Esophagus muscularis mucosa (tissue), 4 donors: Measurements from ENCODE around the gene GJB4. TPM values are rescaled to one million over a fixed set of nuclear protein-coding genes. Genes with fewer than 3 reads are reported as not detected.

Source experiments
- DNase-seq: peaks from one replicate; pipeline ENCODE4 v3.0.0-alpha.2; 2017; ENCODE audit errors: extremely low spot score
- H3K27ac ChIP-seq, 4 donors: fragments of 200-600 bp; sonication (generic); replicated peaks in 1 of 4; 1 replicate in 3 of 4; 2 replicates in 1 of 4; pipeline ENCODE4 v1.5.1; 2016 to 2019; ENCODE audit warnings: mild to moderate bottlenecking in 1 of 4
- H3K27me3 ChIP-seq, 4 donors: fragments of 200-600 bp; sonication (generic); one replicate each; pipeline versions ENCODE4 v1.5.1 to v1.6.0; 2016 to 2019
- H3K36me3 ChIP-seq, 4 donors: fragments of 200-600 bp; sonication (generic); one replicate each; pipeline ENCODE4 v1.5.1; 2016 to 2019
- H3K4me1 ChIP-seq, 4 donors: fragments of 200-600 bp; sonication (generic); one replicate each; pipeline ENCODE4 v1.5.1; 2016 to 2019
- H3K4me3 ChIP-seq, 4 donors: fragments of 200-600 bp; sonication (generic); 1 replicate in 2 of 4; 2 replicates in 2 of 4; pipeline ENCODE4 v1.5.1; 2016 to 2019; ENCODE audit warnings: mild to moderate bottlenecking in 4 of 4, moderate library complexity in 1 of 4
- H3K9me3 ChIP-seq, 4 donors: fragments of 200-600 bp; sonication (generic); 1 replicate in 3 of 4; 2 replicates in 1 of 4; pipeline ENCODE4 v1.5.1; 2016 to 2019
- CTCF ChIP-seq, 3 experiments: fragments of 200-600 bp in 2 of 3; fragments of 450-650 bp in 1 of 3; sonication (generic) in 2 of 3; IDR thresholded peaks; one replicate each; pipeline ENCODE4 v1.5.1; 2017 to 2019; ENCODE audit warnings: antibody characterized with exemption in 3 of 3, mild to moderate bottlenecking in 2 of 3, moderate library complexity in 1 of 3
- EP300 ChIP-seq: sonication (generic); formaldehyde crosslinking; IDR thresholded peaks from one replicate; pipeline ENCODE4 v1.6.1; 2017; ENCODE audit warnings: antibody characterized with exemption
- POLR2A ChIP-seq: fragments of 450-650 bp; IDR thresholded peaks from one replicate; pipeline ENCODE4 v1.6.1; 2017; ENCODE audit warnings: antibody characterized with exemption, moderate library complexity, mild to moderate bottlenecking, low read depth
- POLR2AphosphoS5 ChIP-seq, 2 donors: sonication (generic); formaldehyde crosslinking; IDR thresholded peaks; one replicate each; pipeline ENCODE4 v1.6.1; 2017; ENCODE audit warnings: antibody characterized with exemption in 2 of 2
- WGBS: methylation state at CpG from one replicate; pipeline ENCODE4 v1.1.5; 2018; 5-methylcytosine and 5-hydroxymethylcytosine counted together
- intact Hi-C: fragments of 100-400 bp; cut with DNase I; formaldehyde crosslinking; loops from one replicate; pipeline ENCODE4 v1.15.1; 2023
- total RNA-seq, 4 donors: library from RNA; depleted of rRNA; stranded (reverse); fragments of >200 nt; gene quantifications; one replicate each; pipeline versions ENCODE4 v1.1.0 to v1.2.1, GENCODE V29; 2016

GJB4 gene
- total RNA-seq, 4 donors from 2014 or later, result not detected

GRCh38 chr1:34713443-34713842, 46.1 kb upstream of the GJB4 start:
- no peak for DNase-seq
- no peak overlapping the region for H3K27ac ChIP-seq
- no peaks in the 10 kb centered on the region for H3K36me3 ChIP-seq
- peaks cover 0 to 8% (median 6%) of the 10 kb centered on the region in 4 donors for H3K9me3 ChIP-seq
- no peak overlapping the region for H3K4me3 ChIP-seq
- 80% methylated on average over 4 of the region's 6 CpGs for WGBS
- peaks cover 0 to 4% (median 0%) of the 10 kb centered on the region in 4 donors for H3K4me1 ChIP-seq
- TF ChIP-seq CTCF (IDR thresholded peaks at IDR 0.05) (no peak), EP300 (no peak), POLR2A (no peak), POLR2AphosphoS5 (IDR thresholded peaks at IDR 0.05) (no peak)
- intact Hi-C loops, result no loop called here
- peaks cover 0 to 24% (median 2%) of the 10 kb centered on the region in 4 donors for H3K27me3 ChIP-seq

GRCh38 chr1:34714386-34714785, 45.2 kb upstream of the GJB4 start:
- H3K27ac ChIP-seq, result no peak overlapping the region
- peaks cover 0 to 26% (median 2%) of the 10 kb centered on the region in 4 donors for H3K27me3 ChIP-seq
- TF ChIP-seq CTCF (IDR thresholded peaks at IDR 0.05), result no peak
- no peak for TF ChIP-seq POLR2A
- no peak for TF ChIP-seq POLR2AphosphoS5 (IDR thresholded peaks at IDR 0.05)
- TF ChIP-seq EP300, result no peak
- WGBS, result 39% methylated on average over 3 of the region's 3 CpGs
- H3K4me3 ChIP-seq, result no peak overlapping the region
- intact Hi-C loops, result no loop called here
- H3K4me1 ChIP-seq, result peaks cover 0 to 4% (median 0%) of the 10 kb centered on the region in 4 donors
- peaks cover 0 to 8% (median 6%) of the 10 kb centered on the region in 4 donors for H3K9me3 ChIP-seq
- H3K36me3 ChIP-seq, result no peaks in the 10 kb centered on the region
- DNase-seq, result no peak

GRCh38 chr1:34715139-34715538, 44.4 kb upstream of the GJB4 start:
- TF ChIP-seq CTCF (IDR thresholded peaks at IDR 0.05), result no peak
- no peak for TF ChIP-seq EP300
- TF ChIP-seq POLR2A, result no peak
- TF ChIP-seq POLR2AphosphoS5 (IDR thresholded peaks at IDR 0.05), result no peak
- intact Hi-C loops, result no loop called here
- Histone ChIP-seq H3K27ac (no peak overlapping the region), H3K4me1 (peaks cover 0 to 4% (median 0%) of the 10 kb centered on the region in 4 donors), H3K27me3 (peaks cover 0 to 26% (median 2%) of the 10 kb centered on the region in 4 donors), H3K4me3 (no peak overlapping the region), H3K36me3 (no peaks in the 10 kb centered on the region), H3K9me3 (peaks cover 0 to 8% (median 6%) of the 10 kb centered on the region in 4 donors)
- 86% methylated on average over 3 of the region's 3 CpGs for WGBS
- DNase-seq, result no peak

- Histone ChIP-seq H3K36me3 (no peaks in the 10 kb centered on the region), H3K4me1 (no peaks in the 10 kb centered on the region), H3K27ac (no peak overlapping the region), H3K9me3 (peaks cover 0 to 8% (median 6%) of the 10 kb centered on the region in 4 donors), H3K4me3 (no peak overlapping the region), H3K27me3 (peaks cover 0 to 55% (median 2%) of the 10 kb centered on the region in 4 donors)
- intact Hi-C loops, result no loop called here
- no peak for DNase-seq
- 67% methylated on average over 4 of the region's 4 CpGs for WGBS
- TF ChIP-seq EP300 (no peak), POLR2A (no peak), CTCF (IDR thresholded peaks at IDR 0.05) (no peak), POLR2AphosphoS5 (IDR thresholded peaks at IDR 0.05) (no peak)
Measured at GRCh38 chr1:34721241-34721640, 38.3 kb upstream of the GJB4 start.
